DND-41 (cell line): ENCODE measurements around the gene MINDY1.

Experiments
- ATAC-seq: fragments of 200-7000 bp; cut with Tn5 transposase; 3 replicates; pipeline ENCODE4 v1.9.1; 2021; ENCODE audit warnings: low read depth; ENCODE audit not compliant: insufficient read depth
- DNase-seq: peaks from one replicate; pipeline ENCODE4 v3.0.0-alpha.2; 2020
- H2AFZ ChIP-seq: 2 replicates; pipeline ENCODE4 v1.6.0; 2012; ENCODE audit warnings: low read depth, low read length
- H3K27ac ChIP-seq: 2 replicates; pipeline ENCODE4 v1.5.1; 2012; ENCODE audit warnings: low read length, inconsistent platforms
- H3K27me3 ChIP-seq: fragments of 200-600 bp; sonication (generic); 2 replicates; pipeline ENCODE4 v1.6.0; 2012; ENCODE audit warnings: low read length, mild to moderate bottlenecking, inconsistent platforms; ENCODE audit not compliant: insufficient read depth, poor library complexity
- H3K36me3 ChIP-seq: 2 replicates; pipeline ENCODE4 v1.5.1; 2012; ENCODE audit warnings: low read length, inconsistent platforms; ENCODE audit not compliant: insufficient read depth
- H3K4me1 ChIP-seq: 2 replicates; pipeline ENCODE4 v1.5.1; 2012; ENCODE audit warnings: mild to moderate bottlenecking, low read length; ENCODE audit not compliant: insufficient read depth
- H3K4me2 ChIP-seq: 2 replicates; pipeline ENCODE4 v1.6.0; 2012; ENCODE audit warnings: mild to moderate bottlenecking, moderate library complexity, low read length, inconsistent platforms; ENCODE audit not compliant: insufficient read depth
- H3K4me3 ChIP-seq, 2 experiments: fragments of 200-600 bp in 1 of 2; shearing (Covaris generic) in 1 of 2; 2 replicates each; pipeline ENCODE4 v1.5.1; 2012 to 2016; ENCODE audit warnings: inconsistent platforms in 2 of 2, low read length in 2 of 2, mild to moderate bottlenecking in 2 of 2, low read depth in 1 of 2, moderate library complexity in 1 of 2
- H3K79me2 ChIP-seq: 2 replicates; pipeline ENCODE4 v1.6.0; 2012; ENCODE audit warnings: low read length, inconsistent platforms; ENCODE audit not compliant: insufficient read depth
- H3K9ac ChIP-seq: 2 replicates; pipeline ENCODE4 v1.6.0; 2012; ENCODE audit warnings: low read depth, mild to moderate bottlenecking, inconsistent platforms, low read length, moderate library complexity
- H3K9me3 ChIP-seq: 2 replicates; pipeline ENCODE4 v1.5.1; 2012; ENCODE audit warnings: low read length, moderate library complexity, mild to moderate bottlenecking, inconsistent platforms; ENCODE audit not compliant: insufficient read depth, severe bottlenecking
- H4K20me1 ChIP-seq: 2 replicates; pipeline ENCODE4 v1.6.0; 2012; ENCODE audit warnings: low read length; ENCODE audit not compliant: insufficient read depth
- EZH2 ChIP-seq: IDR thresholded peaks from 3 replicates; pipeline ENCODE4 v1.6.1; 2012; ENCODE audit warnings: borderline replicate concordance, low read depth, mild to moderate bottlenecking, moderate library complexity, low read length, inconsistent platforms; ENCODE audit not compliant: severe bottlenecking
- TF ChIP-seq, protein P1 (sequence below): IDR thresholded peaks from 2 replicates; pipeline ENCODE4 v1.5.1; 2012; ENCODE audit warnings: borderline replicate concordance, low read length, moderate library complexity, mild to moderate bottlenecking; ENCODE audit not compliant: poor library complexity, severe bottlenecking; ENCODE audit errors: extremely low read depth

The MINDY1 gene

DNA sequence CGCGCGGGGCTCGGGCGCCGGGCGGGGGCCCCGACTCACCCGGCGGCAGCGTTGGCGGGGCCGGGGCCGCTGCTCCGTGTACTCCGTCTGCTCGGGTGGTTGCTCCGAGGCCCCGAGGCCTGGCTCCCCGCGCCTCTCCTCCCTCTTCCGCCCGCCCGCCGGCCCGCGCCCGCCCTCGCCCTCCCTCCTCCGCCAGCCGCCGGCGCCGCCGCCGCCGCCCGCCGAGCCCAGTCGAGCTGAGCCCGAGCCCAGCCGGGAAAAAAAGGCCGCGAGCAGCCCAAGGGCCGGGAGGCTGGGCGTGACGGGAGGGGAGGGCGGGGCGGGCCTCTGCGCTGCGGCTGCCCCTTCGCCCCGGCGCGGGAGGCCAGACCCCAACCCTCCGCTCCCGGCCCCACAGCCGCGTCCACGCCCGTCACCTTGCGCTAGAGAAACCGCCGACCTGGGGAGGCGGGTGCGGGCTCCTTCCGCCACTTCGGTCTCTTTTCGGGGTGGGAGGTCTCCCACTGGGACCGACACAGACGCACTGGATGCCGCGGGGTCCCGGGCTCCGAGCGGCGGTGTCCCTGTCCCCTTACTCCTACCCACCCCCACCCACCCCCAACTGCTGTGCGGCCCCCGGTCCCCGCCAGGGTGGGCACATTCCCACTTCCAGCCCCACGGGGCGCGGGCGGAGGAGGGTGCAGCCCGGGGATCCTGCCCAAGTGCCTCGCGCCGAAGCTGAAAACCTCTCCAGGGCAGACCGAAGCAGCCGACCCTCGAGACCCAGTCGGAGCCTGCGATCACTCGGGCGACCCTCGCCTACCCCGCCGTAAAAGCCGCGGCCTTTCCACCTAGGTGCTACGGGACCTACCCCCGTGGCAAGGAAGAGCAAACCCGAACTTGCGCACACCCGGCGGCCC, 31.9 kb downstream of the MINDY1 start, which contains the start of gene CERS2:
Gene CERS2 (minus strand): TSS at position 256 of the 899 bp plus-strand sequence. CDS start 5,745 bp downstream, outside the sequence.
- ATAC-seq = peak; percentile 72
- H3K4me1 ChIP-seq = peaks cover 54% of the 10 kb centered on the region
- H3K36me3 ChIP-seq = peaks cover 17% of the 10 kb centered on the region

DNA sequence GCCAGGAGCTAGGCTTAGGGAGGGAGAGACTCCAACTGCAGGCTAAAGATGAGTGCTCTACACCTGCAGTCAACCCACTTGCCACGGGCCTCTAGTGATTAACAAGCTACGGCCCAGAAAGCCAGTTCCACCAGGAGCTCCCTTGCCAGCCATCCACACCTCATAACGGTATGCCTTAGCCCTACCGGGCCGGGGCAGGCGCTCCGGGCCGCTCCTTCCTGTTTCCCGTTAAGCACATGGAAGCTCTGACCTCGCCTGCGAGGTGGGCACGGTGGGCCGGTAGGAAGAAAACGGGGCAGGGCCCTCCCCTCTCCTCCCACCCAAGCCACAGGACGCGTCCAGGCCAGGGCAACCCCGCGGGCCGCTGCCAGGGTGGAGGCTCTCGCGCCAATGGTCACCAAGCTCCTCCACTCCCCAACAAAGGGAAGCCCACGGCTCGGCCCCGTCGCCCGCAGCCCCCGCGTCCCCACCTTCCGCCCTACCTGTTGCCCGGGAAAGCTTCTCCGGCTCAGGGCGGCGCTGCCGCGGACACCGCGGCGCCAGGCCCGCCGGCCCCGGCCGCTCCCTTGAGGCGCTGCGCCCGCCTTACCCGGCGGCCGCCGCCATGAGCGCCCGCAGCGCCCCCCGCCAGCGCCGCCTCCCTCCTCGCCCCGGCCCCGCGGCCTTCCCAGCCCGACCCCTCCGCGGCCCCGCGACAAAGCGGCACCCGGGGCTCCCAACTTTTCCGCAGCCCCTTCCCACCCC, 32.7 kb downstream of the MINDY1 start:
- H2AFZ ChIP-seq = peak overlapping the region; percentile 78
- H3K27ac ChIP-seq = peak overlapping the region; percentile 77
- H3K9ac ChIP-seq = peak overlapping the region; percentile 91
- peak; percentile 59 for DNase-seq
- H3K4me1 ChIP-seq = peaks cover 46% of the 10 kb centered on the region
- no peaks in the 10 kb centered on the region for H3K9me3 ChIP-seq
- H3K79me2 ChIP-seq = peaks cover 65% of the 10 kb centered on the region
- H3K36me3 ChIP-seq = peaks cover 22% of the 10 kb centered on the region
- H3K4me3 ChIP-seq = peak overlapping the region; percentile 56 to 67
- peaks cover 41% of the 10 kb centered on the region for H4K20me1 ChIP-seq
- ATAC-seq = peak; percentile 49
- no peak for TF ChIP-seq EZH2
- TF ChIP-seq, protein P1, sequence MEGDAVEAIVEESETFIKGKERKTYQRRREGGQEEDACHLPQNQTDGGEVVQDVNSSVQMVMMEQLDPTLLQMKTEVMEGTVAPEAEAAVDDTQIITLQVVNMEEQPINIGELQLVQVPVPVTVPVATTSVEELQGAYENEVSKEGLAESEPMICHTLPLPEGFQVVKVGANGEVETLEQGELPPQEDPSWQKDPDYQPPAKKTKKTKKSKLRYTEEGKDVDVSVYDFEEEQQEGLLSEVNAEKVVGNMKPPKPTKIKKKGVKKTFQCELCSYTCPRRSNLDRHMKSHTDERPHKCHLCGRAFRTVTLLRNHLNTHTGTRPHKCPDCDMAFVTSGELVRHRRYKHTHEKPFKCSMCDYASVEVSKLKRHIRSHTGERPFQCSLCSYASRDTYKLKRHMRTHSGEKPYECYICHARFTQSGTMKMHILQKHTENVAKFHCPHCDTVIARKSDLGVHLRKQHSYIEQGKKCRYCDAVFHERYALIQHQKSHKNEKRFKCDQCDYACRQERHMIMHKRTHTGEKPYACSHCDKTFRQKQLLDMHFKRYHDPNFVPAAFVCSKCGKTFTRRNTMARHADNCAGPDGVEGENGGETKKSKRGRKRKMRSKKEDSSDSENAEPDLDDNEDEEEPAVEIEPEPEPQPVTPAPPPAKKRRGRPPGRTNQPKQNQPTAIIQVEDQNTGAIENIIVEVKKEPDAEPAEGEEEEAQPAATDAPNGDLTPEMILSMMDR = no peak
- no peaks in the 10 kb centered on the region for H3K27me3 ChIP-seq
- H3K4me2 ChIP-seq = peak overlapping the region; percentile 95

More for the DNA sequence above, 31.9 kb downstream of the MINDY1 start, which contains the start of gene CERS2:
- H3K4me3 ChIP-seq = peak within 1 kb of the TSS; percentile 56 to 67
- peak within 1 kb of the TSS; percentile 77 for H3K27ac ChIP-seq
- TF ChIP-seq, protein P1 = no peak
- no peak for TF ChIP-seq EZH2
- peak within 1 kb of the TSS; percentile 84 for H2AFZ ChIP-seq
- H3K9me3 ChIP-seq = no peaks in the 10 kb centered on the region
- H4K20me1 ChIP-seq = peaks cover 36% of the 10 kb centered on the region
- no peaks in the 10 kb centered on the region for H3K27me3 ChIP-seq
- DNase-seq = peak; percentile 81
- peak within 1 kb of the TSS; percentile 95 for H3K4me2 ChIP-seq
- H3K9ac ChIP-seq = peak within 1 kb of the TSS; percentile 91
- H3K79me2 ChIP-seq = peaks cover 56% of the 10 kb centered on the region

DNA sequence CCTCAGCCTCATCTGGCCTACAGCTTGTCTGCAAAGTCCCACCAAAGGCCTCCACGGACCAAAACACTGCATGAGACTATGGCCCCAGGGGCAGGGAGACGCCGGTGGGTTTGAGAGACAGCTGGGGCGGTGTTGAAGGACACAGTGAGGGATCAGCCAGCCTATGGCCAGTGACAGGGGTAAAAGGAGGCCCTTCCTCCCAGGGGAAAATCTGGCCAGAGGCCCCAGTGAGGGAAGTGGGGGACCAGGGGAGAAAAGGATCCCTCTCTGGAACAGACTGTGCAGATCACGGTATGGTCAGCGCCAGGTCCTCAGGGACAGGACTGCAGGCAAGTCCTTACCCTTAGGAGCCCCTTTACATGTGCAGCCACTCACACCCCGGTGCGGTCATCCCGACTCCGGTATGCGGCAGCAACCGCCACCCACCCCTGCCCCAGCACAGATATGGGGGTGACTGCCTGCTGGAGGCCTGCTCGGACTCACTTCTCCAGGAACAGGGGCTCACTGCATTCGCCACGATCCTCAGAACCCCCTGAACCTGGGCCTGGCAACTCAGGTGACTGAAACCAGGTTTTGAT, 33.4 kb downstream of the MINDY1 start:
- no peaks in the 10 kb centered on the region for H3K9me3 ChIP-seq
- H3K27ac ChIP-seq = peak overlapping the region; percentile 77
- DNase-seq (no peak), ATAC-seq (peak; percentile 0; the same call in 1 of the 3 replicates)
- H2AFZ ChIP-seq = peak overlapping the region; percentile 78
- H3K27me3 ChIP-seq = no peaks in the 10 kb centered on the region
- peaks cover 46% of the 10 kb centered on the region for H3K4me1 ChIP-seq
- peak overlapping the region; percentile 91 for H3K9ac ChIP-seq
- TF ChIP-seq, protein P1 = no peak
- TF ChIP-seq EZH2 = no peak
- H3K4me2 ChIP-seq = peak overlapping the region; percentile 95
- peaks cover 48% of the 10 kb centered on the region for H4K20me1 ChIP-seq
- H3K36me3 ChIP-seq = peaks cover 29% of the 10 kb centered on the region
- H3K4me3 ChIP-seq = peak overlapping the region; percentile 56 to 67; a peak in 3 of 4 replicates
- peaks cover 71% of the 10 kb centered on the region for H3K79me2 ChIP-seq
